T-cell (primary cell): ENCODE results near the gene PTEN. TPM values are rescaled to one million over a fixed set of nuclear protein-coding genes. Genes with fewer than 3 reads are reported as not detected.
A peak's percentile ranks its signal among the peaks of the same experiment; 100 is the strongest.

Experiments used
- ATAC-seq, 4 experiments: fragments of 200-7000 bp in 3 of 4; fragments of 150-1000 bp in 1 of 4; cut with Tn5 transposase; replicated peaks in 1 of 4; 1 replicate in 3 of 4; 2 replicates in 1 of 4; pipeline ENCODE4 v1.10.0; 2021; ENCODE audit warnings: moderate library complexity in 3 of 4, mild to moderate bottlenecking in 2 of 4, moderate number of reproducible peaks in 1 of 4
- CTCF ChIA-PET, 2 donors: fragments of 300-600 bp; sonication (Branson Sonifier 250); formaldehyde crosslinking; loops; one replicate each; lab custom pipeline; 2022; ENCODE audit warnings: antibody characterized with exemption in 2 of 2; lab: Charles Lee
- POLR2A ChIA-PET, 2 donors: fragments of 300-600 bp; sonication (Branson Sonifier 250); formaldehyde crosslinking; loops; one replicate each; lab custom pipeline; 2022; ENCODE audit warnings: antibody characterized with exemption in 2 of 2; lab: Charles Lee
- DNase-seq, 35 experiments: peaks; one replicate each; pipeline versions ENCODE4 v3.0.0 to v3.0.0-alpha.2; 2013 to 2023
- H3K27ac ChIP-seq: one replicate; pipeline ENCODE4 v1.5.1; 2013; ENCODE audit warnings: low read length
- H3K27me3 ChIP-seq, 2 experiments: replicated peaks in 1 of 2; 1 replicate in 1 of 2; 2 replicates in 1 of 2; pipeline versions ENCODE4 v1.6.1 to v1.7.0; 2013; ENCODE audit warnings: low read length in 1 of 2, mixed read lengths in 1 of 2; ENCODE audit not compliant: control insufficient read depth in 2 of 2, insufficient read depth in 2 of 2; ENCODE audit errors: extremely low read depth in 1 of 2
- H3K36me3 ChIP-seq, 2 donors: 1 replicate in 1 of 2; 2 replicates in 1 of 2; pipeline versions ENCODE4 v1.6.1 to v1.7.0; 2013; ENCODE audit warnings: low read length in 1 of 2; ENCODE audit not compliant: control insufficient read depth in 2 of 2, insufficient read depth in 1 of 2; ENCODE audit errors: extremely low read depth in 1 of 2
- H3K4me1 ChIP-seq, 2 experiments: 1 replicate in 1 of 2; 2 replicates in 1 of 2; pipeline versions ENCODE4 v1.6.1 to v1.7.0; 2013; ENCODE audit warnings: low read length in 2 of 2, mixed read lengths in 1 of 2; ENCODE audit not compliant: insufficient read depth in 2 of 2, control insufficient read depth in 1 of 2; ENCODE audit errors: extremely low read depth in 1 of 2
- H3K4me3 ChIP-seq, 2 donors: 1 replicate in 1 of 2; 2 replicates in 1 of 2; pipeline versions ENCODE4 v1.5.1 to v1.7.0; 2013; ENCODE audit warnings: mild to moderate bottlenecking in 2 of 2, low read length in 1 of 2, moderate library complexity in 1 of 2; ENCODE audit not compliant: control insufficient read depth in 1 of 2; ENCODE audit errors: extremely low read depth in 1 of 2
- H3K9me3 ChIP-seq: 2 replicates; pipeline ENCODE4 v1.7.0; 2013
- H3K27ac Mint-ChIP-seq, 2 donors: one replicate each; pipeline ENCODE4 v1.8.0; 2020 to 2021; ENCODE audit warnings: mild to moderate bottlenecking in 2 of 2, mixed read lengths in 2 of 2
- H3K27me3 Mint-ChIP-seq, 2 donors: one replicate each; pipeline ENCODE4 v1.8.0; 2021 to 2022; ENCODE audit warnings: mixed read lengths in 2 of 2
- H3K36me3 Mint-ChIP-seq: one replicate; pipeline ENCODE4 v1.8.0; 2021; ENCODE audit warnings: mixed read lengths
- H3K4me1 Mint-ChIP-seq, 3 donors: one replicate each; pipeline ENCODE4 v1.8.0; 2020 to 2022; ENCODE audit warnings: mixed read lengths in 3 of 3, mild to moderate bottlenecking in 1 of 3
- H3K4me3 Mint-ChIP-seq, 3 donors: one replicate each; pipeline ENCODE4 v1.8.0; 2020 to 2022; ENCODE audit warnings: mild to moderate bottlenecking in 3 of 3, mixed read lengths in 3 of 3, moderate library complexity in 3 of 3
- H3K9me3 Mint-ChIP-seq, 3 donors: one replicate each; pipeline ENCODE4 v1.8.0; 2020 to 2022; ENCODE audit warnings: mixed read lengths in 3 of 3
- WGBS: methylation state at CpG from one replicate; pipeline ENCODE4 v1.1.5; 2013; ENCODE audit warnings: missing lambda C conversion rate; ENCODE audit not compliant: insufficient coverage; 5-methylcytosine and 5-hydroxymethylcytosine counted together
- total RNA-seq, 35 experiments: library from RNA in 6 of 35; stranded (reverse) in 6 of 35; fragments of 120-200 nt in 1 of 35; gene quantifications; one replicate each; pipeline versions ENCODE4 v1.2.1 to v1.2.4 and lab custom pipeline; 2013 to 2026

PTEN gene
- total RNA-seq, 5 donors from 2014 or later (not counting 1 experiment from before 2014, with no cell fraction given) = 59.9 to 98.7 (median 66.9) TPM

- Histone ChIP-seq H3K9me3 (peaks cover 11% of the 10 kb centered on the region), H3K36me3 (peaks cover 2 to 6% of the 10 kb centered on the region in 2 donors), H3K27me3 (no peaks in the 10 kb centered on the region), H3K27ac (no peak overlapping the region), H3K4me1 (peaks cover 7 to 27% of the 10 kb centered on the region in 2 experiments), H3K4me3 (no peak overlapping the region)
- ATAC-seq (no peak), DNase-seq (no peak)
- POLR2A ChIA-PET = interaction anchor here in 1 of 2 donors (0.6 kb wide), 1 partner anchor 429 kb away, joined by 6 read pairs; no protein-coding TSS in a partner anchor
- 100% methylated on average over 2 of the region's 4 CpGs for WGBS
- no peak overlapping the region for H3K27ac Mint-ChIP-seq
- H3K36me3 Mint-ChIP-seq = peaks cover 49% of the 10 kb centered on the region
- H3K4me1 Mint-ChIP-seq = peaks cover 58 to 67% (median 66%) of the 10 kb centered on the region in 3 donors
- CTCF ChIA-PET = interaction anchor here in 1 of 2 donors (0.6 kb wide), 1 partner anchor 626 kb away, joined by 3 read pairs; no protein-coding TSS in a partner anchor
- H3K4me3 Mint-ChIP-seq = peak overlapping the region in 1 of 3 donors; percentile 72
- no peaks in the 10 kb centered on the region for H3K27me3 Mint-ChIP-seq
- H3K9me3 Mint-ChIP-seq = peaks cover 22 to 37% (median 31%) of the 10 kb centered on the region in 3 donors
Observed at GRCh38 chr10:87915406-87915805, 52.0 kb downstream of the PTEN start.

- ATAC-seq = no peak
- peaks cover 43% of the 10 kb centered on the region for H3K36me3 Mint-ChIP-seq
- Histone ChIP-seq H3K4me1 (peaks cover 7 to 27% of the 10 kb centered on the region in 2 experiments), H3K4me3 (no peak overlapping the region), H3K27me3 (no peaks in the 10 kb centered on the region), H3K9me3 (peaks cover 8% of the 10 kb centered on the region), H3K27ac (no peak overlapping the region), H3K36me3 (peaks cover 2 to 6% of the 10 kb centered on the region in 2 donors)
- DNase-seq = no peak
- peaks cover 22 to 33% (median 27%) of the 10 kb centered on the region in 3 donors for H3K9me3 Mint-ChIP-seq
- H3K27ac Mint-ChIP-seq = no peak overlapping the region
- whole genome bisulfite sequencing = no CpG with 5 or more reads among the region's 1 CpG
- H3K4me1 Mint-ChIP-seq = peaks cover 58 to 69% (median 69%) of the 10 kb centered on the region in 3 donors
- no peaks in the 10 kb centered on the region for H3K27me3 Mint-ChIP-seq
- ChIA-PET CTCF (interaction anchor here in 1 of 2 donors (1.1 kb wide), 1 partner anchor 9 kb away, joined by 3 read pairs; no protein-coding TSS in a partner anchor), POLR2A (no interaction called here)
- peak overlapping the region in 1 of 3 donors; percentile 72 for H3K4me3 Mint-ChIP-seq
Observed at GRCh38 chr10:87915989-87916388, 52.6 kb downstream of the PTEN start.

- peak overlapping the region in 1 of 2 donors; percentile 44 for H3K27ac Mint-ChIP-seq
- H3K4me3 Mint-ChIP-seq = peak overlapping the region in 1 of 3 donors; percentile 72
- H3K4me1 Mint-ChIP-seq = peaks cover 59 to 69% (median 68%) of the 10 kb centered on the region in 3 donors
Observed at GRCh38 chr10:87916515-87916914, 53.1 kb downstream of the PTEN start.

GRCh38 chr10:87918254-87918859, 54.9 kb downstream of the PTEN start:
- Mint-ChIP-seq H3K27me3 (no peaks in the 10 kb centered on the region), H3K9me3 (peaks cover 9 to 15% (median 12%) of the 10 kb centered on the region in 3 donors), H3K36me3 (peaks cover 39% of the 10 kb centered on the region), H3K4me1 (peaks cover 75 to 76% (median 76%) of the 10 kb centered on the region in 3 donors), H3K27ac (peak overlapping the region; percentile 61 to 68), H3K4me3 (peak overlapping the region; percentile 22 to 72 (median 31))
- H3K4me1 ChIP-seq = peaks cover 14 to 36% of the 10 kb centered on the region in 2 experiments
- ChIA-PET CTCF (interaction anchor here in 1 of 2 donors (0.6 to 1.5 kb wide), 5 partner anchors 10 to 470 kb away, joined by 3 to 7 read pairs (median 3); no protein-coding TSS in a partner anchor), POLR2A (interaction anchor here in 1 of 2 donors (0.6 kb wide), 1 partner anchor 520 kb away, joined by 3 read pairs; no protein-coding TSS in a partner anchor)
- no peak overlapping the region for H3K27ac ChIP-seq
- no peaks in the 10 kb centered on the region for H3K27me3 ChIP-seq
- H3K36me3 ChIP-seq = peaks cover 2 to 4% of the 10 kb centered on the region in 2 donors
- H3K4me3 ChIP-seq = no peak overlapping the region
- H3K9me3 ChIP-seq = no peaks in the 10 kb centered on the region
- WGBS = no CpG with 5 or more reads among the region's 3 CpGs
- ATAC-seq = peak in 2 of 4 experiments; percentile 37 to 81
- DNase-seq = peak in 1 of 35 experiments; percentile 21

More at GRCh38 chr10:87916515-87916914, 53.1 kb downstream of the PTEN start:
- POLR2A ChIA-PET = no interaction called here
- no peak for DNase-seq
- CTCF ChIA-PET = interaction anchor here in 1 of 2 donors (1.1 kb wide), 1 partner anchor 9 kb away, joined by 3 read pairs; no protein-coding TSS in a partner anchor
- no peak for ATAC-seq
- Histone ChIP-seq H3K9me3 (peaks cover 8% of the 10 kb centered on the region), H3K4me1 (peaks cover 11 to 27% of the 10 kb centered on the region in 2 experiments), H3K4me3 (no peak overlapping the region), H3K27ac (no peak overlapping the region), H3K36me3 (peaks cover 2 to 6% of the 10 kb centered on the region in 2 donors), H3K27me3 (no peaks in the 10 kb centered on the region)
- peaks cover 39% of the 10 kb centered on the region for H3K36me3 Mint-ChIP-seq
- H3K9me3 Mint-ChIP-seq = peaks cover 17 to 28% (median 22%) of the 10 kb centered on the region in 3 donors
- no CpG with 5 or more reads among the region's 3 CpGs for WGBS
- H3K27me3 Mint-ChIP-seq = no peaks in the 10 kb centered on the region

- Histone ChIP-seq H3K9me3 (no peaks in the 10 kb centered on the region), H3K27ac (no peak overlapping the region), H3K27me3 (no peaks in the 10 kb centered on the region), H3K4me1 (peaks cover 10 to 45% of the 10 kb centered on the region in 2 experiments), H3K36me3 (no peaks in the 10 kb centered on the region), H3K4me3 (no peak overlapping the region)
- POLR2A ChIA-PET = interaction anchor here in 1 of 2 donors (0.7 kb wide), 1 partner anchor 73 kb away, joined by 4 read pairs; no protein-coding TSS in a partner anchor
- Mint-ChIP-seq H3K36me3 (peaks cover 45% of the 10 kb centered on the region), H3K9me3 (peaks cover 0 to 6% (median 6%) of the 10 kb centered on the region in 3 donors), H3K27me3 (no peaks in the 10 kb centered on the region), H3K27ac (no peak overlapping the region), H3K4me3 (no peak overlapping the region), H3K4me1 (peaks cover 88 to 96% (median 89%) of the 10 kb centered on the region in 3 donors)
- DNase-seq = no peak
- no peak for ATAC-seq
- no CpG with 5 or more reads among the region's 4 CpGs for WGBS
- CTCF ChIA-PET = interaction anchor here in 1 of 2 donors (1.1 kb wide), 1 partner anchor 15 kb away, joined by 3 read pairs; no protein-coding TSS in a partner anchor
Observed at GRCh38 chr10:87920538-87920937, 57.1 kb downstream of the PTEN start.
